Lung (tissue), 12 donors: ENCODE results near the gene BPIFB3. TPM values are rescaled to one million over a fixed set of nuclear protein-coding genes. Genes with fewer than 3 reads are reported as not detected.

Experiments used
- ATAC-seq: fragments of 200-7000 bp; cut with Tn5 transposase; one replicate; pipeline ENCODE4 v1.9.1; 2020; ENCODE audit warnings: moderate number of reproducible peaks; ENCODE audit not compliant: insufficient read depth, low FRiP score
- DNase-seq, 3 donors: peaks; one replicate each; pipeline ENCODE4 v3.0.0-alpha.2; 2013 to 2017
- H3K27ac ChIP-seq, 2 donors: one replicate each; pipeline ENCODE4 v1.5.1; 2013; ENCODE audit warnings: mild to moderate bottlenecking in 2 of 2, moderate library complexity in 2 of 2, control low read depth in 1 of 2, inconsistent platforms in 1 of 2, low read depth in 1 of 2, low read length in 1 of 2
- H3K27me3 ChIP-seq, 3 donors: one replicate each; pipeline ENCODE4 v1.5.1; 2013; ENCODE audit warnings: low read length in 2 of 3; ENCODE audit not compliant: control insufficient read depth in 3 of 3, insufficient read depth in 3 of 3
- H3K36me3 ChIP-seq, 4 donors: one replicate each; pipeline ENCODE4 v1.5.1; 2013; ENCODE audit warnings: low read length in 4 of 4, mild to moderate bottlenecking in 1 of 4, moderate library complexity in 1 of 4; ENCODE audit not compliant: control insufficient read depth in 4 of 4, insufficient read depth in 4 of 4
- H3K4me1 ChIP-seq, 5 donors: one replicate each; pipeline ENCODE4 v1.5.1; 2013; ENCODE audit warnings: low read length in 5 of 5, mild to moderate bottlenecking in 2 of 5, moderate library complexity in 1 of 5; ENCODE audit not compliant: control insufficient read depth in 5 of 5, insufficient read depth in 5 of 5
- H3K4me3 ChIP-seq: one replicate; pipeline ENCODE4 v1.5.1; 2013; ENCODE audit warnings: mild to moderate bottlenecking, control low read depth, moderate library complexity
- H3K9ac ChIP-seq, 2 donors: one replicate each; pipeline ENCODE4 v1.5.1; 2013; ENCODE audit warnings: low read length in 2 of 2, control low read depth in 1 of 2; ENCODE audit not compliant: insufficient read depth in 1 of 2
- H3K9me3 ChIP-seq, 4 donors: one replicate each; pipeline ENCODE4 v1.5.1; 2013; ENCODE audit warnings: low read length in 3 of 4, mild to moderate bottlenecking in 1 of 4, moderate library complexity in 1 of 4; ENCODE audit not compliant: control insufficient read depth in 4 of 4, insufficient read depth in 3 of 4
- WGBS, 2 donors: extraction: QIAGEN DNeasy Blood & Tissue Kit; methylation state at CpG; one replicate each; pipeline ENCODE4 v1.1.7; 2013; 5-methylcytosine and 5-hydroxymethylcytosine counted together
- polyA plus RNA-seq, 2 donors: library from polyadenylated mRNA; stranded (reverse); fragments of 200-250 nt; gene quantifications; one replicate each; pipeline ENCODE4 v1.2.1, GENCODE V29; 2013
- total RNA-seq, 2 donors: library from RNA; depleted of rRNA in 1 of 2; stranded (reverse); fragments of >200 nt in 1 of 2; gene quantifications; one replicate each; pipeline ENCODE4 v1.2.1, GENCODE V29; 2014 to 2021
- TF ChIP-seq, protein P1 (sequence below): IDR thresholded peaks from 2 replicates; pipeline ENCODE4 v1.5.1; 2012; ENCODE audit warnings: mild to moderate bottlenecking; ENCODE audit errors: control extremely low read depth, extremely low read depth
- donor health status: control.
- donor health status: control.
- donor health status: Bipolar disorder and iron deficiency.
- donor health status: healthy.
- donor health status: DM: yes; HTN: yes; CAD: no.

Gene BPIFB3
- total and polyA plus RNA-seq, 4 donors: not detected

- Histone ChIP-seq H3K36me3 (no peaks in the 10 kb centered on the region), H3K27me3 (peaks cover 0 to 15% (median 3%) of the 10 kb centered on the region in 3 donors), H3K4me1 (no peaks in the 10 kb centered on the region), H3K9me3 (no peaks in the 10 kb centered on the region), H3K4me3 (no peak overlapping the region), H3K9ac (no peak overlapping the region), H3K27ac (no peak overlapping the region)
- WGBS, 2 donors: 71 to 74% methylated on average over 5 of the region's 5 CpGs
- TF ChIP-seq, protein P1, sequence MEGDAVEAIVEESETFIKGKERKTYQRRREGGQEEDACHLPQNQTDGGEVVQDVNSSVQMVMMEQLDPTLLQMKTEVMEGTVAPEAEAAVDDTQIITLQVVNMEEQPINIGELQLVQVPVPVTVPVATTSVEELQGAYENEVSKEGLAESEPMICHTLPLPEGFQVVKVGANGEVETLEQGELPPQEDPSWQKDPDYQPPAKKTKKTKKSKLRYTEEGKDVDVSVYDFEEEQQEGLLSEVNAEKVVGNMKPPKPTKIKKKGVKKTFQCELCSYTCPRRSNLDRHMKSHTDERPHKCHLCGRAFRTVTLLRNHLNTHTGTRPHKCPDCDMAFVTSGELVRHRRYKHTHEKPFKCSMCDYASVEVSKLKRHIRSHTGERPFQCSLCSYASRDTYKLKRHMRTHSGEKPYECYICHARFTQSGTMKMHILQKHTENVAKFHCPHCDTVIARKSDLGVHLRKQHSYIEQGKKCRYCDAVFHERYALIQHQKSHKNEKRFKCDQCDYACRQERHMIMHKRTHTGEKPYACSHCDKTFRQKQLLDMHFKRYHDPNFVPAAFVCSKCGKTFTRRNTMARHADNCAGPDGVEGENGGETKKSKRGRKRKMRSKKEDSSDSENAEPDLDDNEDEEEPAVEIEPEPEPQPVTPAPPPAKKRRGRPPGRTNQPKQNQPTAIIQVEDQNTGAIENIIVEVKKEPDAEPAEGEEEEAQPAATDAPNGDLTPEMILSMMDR: no peak
- DNase-seq (peak in 1 of 3 donors; percentile 11), ATAC-seq (no peak)
Observed at GRCh38 chr20:33026072-33026778, 27.5 kb upstream of the BPIFB3 start.

DNA sequence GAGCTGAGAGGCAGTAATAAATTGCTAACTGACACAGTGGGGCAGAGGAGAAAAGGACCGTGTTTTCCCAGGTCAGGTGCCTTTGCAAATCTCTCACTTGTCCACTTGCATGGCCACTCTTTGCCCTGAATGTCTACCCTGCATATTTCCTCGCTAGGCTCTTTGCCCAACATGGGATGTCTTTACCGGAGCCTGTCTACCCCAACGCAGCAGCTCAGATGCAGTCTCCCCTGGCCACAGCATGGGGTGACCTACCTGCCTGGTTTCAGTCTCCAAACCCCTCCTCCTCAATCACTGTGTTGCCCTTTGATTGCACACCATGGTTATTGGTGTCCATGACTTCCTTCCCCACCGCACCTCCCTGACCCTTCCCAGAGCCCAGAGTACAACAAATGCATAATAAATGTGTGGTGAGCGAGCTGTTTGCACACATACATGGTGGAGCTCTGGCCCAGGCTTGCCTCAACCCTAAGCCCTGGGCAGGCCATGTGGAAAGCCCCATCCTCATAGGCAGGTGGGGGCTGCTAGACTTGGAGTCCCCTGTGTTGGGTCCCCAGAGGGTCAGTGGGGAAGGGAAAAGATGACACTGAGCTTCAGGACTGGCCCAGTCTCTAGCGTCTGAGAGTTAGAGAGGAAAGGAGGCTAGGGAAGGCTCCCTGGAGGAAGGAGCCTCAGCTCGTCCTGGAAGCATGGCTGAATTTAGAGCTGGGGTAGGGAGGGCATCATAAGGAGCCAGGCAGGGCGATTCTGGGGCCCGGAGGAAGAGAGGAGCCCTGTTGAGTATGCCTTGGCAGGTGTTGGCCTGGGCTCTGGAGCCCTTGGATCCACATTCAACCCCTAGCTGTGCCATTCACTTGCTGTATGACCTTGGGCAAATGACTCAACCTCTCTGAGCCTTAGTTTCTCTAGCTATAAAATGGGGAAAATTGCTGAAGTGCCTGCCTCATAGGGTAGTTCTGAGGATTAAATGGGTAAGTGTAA is 26.6 kb upstream of the BPIFB3 start:
- no peak for ATAC-seq
- Histone ChIP-seq H3K9me3 (no peaks in the 10 kb centered on the region), H3K4me1 (no peaks in the 10 kb centered on the region), H3K4me3 (no peak overlapping the region), H3K27ac (no peak overlapping the region), H3K27me3 (peaks cover 0 to 12% (median 3%) of the 10 kb centered on the region in 3 donors), H3K36me3 (no peaks in the 10 kb centered on the region), H3K9ac (no peak overlapping the region)
- WGBS, 2 donors: 75 to 81% methylated on average over 10 of the region's 10 CpGs
- TF ChIP-seq, protein P1: no peak
- DNase-seq: no peak

DNA sequence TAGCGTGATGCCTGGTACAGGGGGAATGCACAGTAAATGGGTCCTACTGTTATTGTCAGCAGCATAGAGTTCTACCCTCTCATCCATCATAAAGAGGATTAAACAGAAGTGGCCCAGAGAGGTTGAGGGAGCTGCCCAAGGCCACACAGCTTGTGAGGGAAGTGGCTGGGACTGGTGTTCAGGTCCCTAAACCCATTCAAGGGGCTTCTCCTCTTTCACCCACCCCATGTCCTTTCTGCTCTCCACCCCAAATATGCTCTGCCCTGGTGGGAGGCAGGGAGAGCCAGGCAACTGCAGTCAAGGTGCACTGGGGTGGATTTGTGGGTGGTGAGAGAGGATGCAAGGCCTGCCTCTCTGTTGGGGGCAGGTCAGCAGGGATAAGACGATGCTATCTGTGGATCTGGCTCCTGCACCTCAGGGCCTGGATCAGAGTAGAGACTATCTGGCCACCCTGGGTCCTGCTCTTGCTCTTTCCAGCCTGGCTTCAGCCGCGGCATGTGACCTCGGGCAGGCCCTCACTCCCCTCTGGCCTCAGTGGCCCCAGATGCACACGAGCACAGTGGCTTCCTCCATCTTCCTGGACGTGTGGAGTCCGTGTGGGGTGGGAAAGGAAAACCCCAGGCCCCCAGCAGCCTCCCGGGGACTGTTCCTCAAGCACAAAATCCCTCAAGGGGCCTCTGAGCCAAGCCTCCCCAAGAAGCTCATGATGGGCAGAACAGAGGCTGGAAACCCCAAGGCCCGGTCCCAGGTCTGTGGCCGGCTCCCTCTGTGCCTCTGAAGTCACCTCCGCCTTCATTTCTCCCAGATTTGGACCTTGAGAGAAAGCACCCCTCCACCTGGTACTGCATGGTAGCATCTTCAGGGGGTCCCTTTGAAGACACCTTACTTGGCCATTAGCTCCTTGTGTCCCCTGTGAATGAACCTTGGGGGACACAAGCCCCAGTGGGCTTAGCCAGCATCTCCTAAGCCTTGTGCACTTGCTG is 25.6 kb upstream of the BPIFB3 start:
- H3K9ac ChIP-seq: no peak overlapping the region
- H3K4me1 ChIP-seq: no peaks in the 10 kb centered on the region
- H3K27me3 ChIP-seq: peaks cover 0 to 9% (median 3%) of the 10 kb centered on the region in 3 donors
- no peak overlapping the region for H3K27ac ChIP-seq
- DNase-seq: no peak
- no peak overlapping the region for H3K4me3 ChIP-seq
- ATAC-seq: no peak
- 78 to 85% methylated on average over 12 of the region's 12 CpGs for WGBS, 2 donors
- no peaks in the 10 kb centered on the region for H3K9me3 ChIP-seq
- no peaks in the 10 kb centered on the region for H3K36me3 ChIP-seq
- TF ChIP-seq, protein P1: no peak
